Measurements from ENCODE around the gene SELENON. TPM values are rescaled to one million over a fixed set of nuclear protein-coding genes. Genes with fewer than 3 reads are reported as not detected.

Gene SELENON
- total and polyA plus RNA-seq, 2 of the 4 experiments (the other 2 are of a cell fraction) = 9.1 to 114 TPM

DNA sequence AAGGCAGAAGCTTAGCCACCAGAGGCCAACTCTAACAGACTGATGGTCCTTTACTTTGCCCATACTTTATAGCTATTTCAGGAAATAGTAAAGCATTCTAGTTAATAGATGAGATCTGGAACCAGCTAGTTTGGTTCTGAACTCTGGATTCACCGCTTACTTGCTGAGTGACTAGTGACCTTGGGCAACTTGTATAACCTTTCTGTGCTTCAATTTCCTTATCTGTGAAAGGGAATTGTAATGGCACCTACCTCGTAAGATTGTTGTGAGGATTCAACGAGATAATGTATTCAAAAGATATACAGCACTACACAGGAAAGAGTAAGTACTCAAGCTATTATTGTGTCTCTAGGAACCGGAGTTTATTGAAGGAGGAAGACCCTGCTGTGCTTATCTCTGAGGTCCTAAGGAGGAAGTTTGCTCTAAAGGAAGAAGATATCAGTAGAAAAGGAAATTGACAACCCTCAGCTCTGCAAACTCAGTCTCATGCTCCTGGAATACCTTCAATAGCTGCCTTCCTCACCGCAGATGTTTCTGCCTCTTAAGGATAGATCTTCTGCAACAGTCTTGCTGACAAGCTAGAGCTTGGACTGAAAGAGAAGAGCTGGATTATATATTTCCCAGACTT lies 31.7 kb downstream of the SELENON start:
- peaks cover 56% of the 10 kb centered on the region for H3K36me3 ChIP-seq (ENCODE audit: control insufficient read depth, insufficient read depth, low read length)

More for the DNA sequence above, 31.7 kb downstream of the SELENON start:
- no peak overlapping the region for H2AFZ ChIP-seq (replicated peaks; ENCODE audit: low read length, poor library complexity)
- no peak overlapping the region for H3K56ac ChIP-seq (ENCODE audit: extremely low read depth, insufficient read depth, low read length)
- no peaks in the 10 kb centered on the region for H3K4me1 ChIP-seq (ENCODE audit: control insufficient read depth, insufficient read depth, low read length)
- ATAC-seq (ENCODE audit: low read depth) = no peak
- H4K91ac ChIP-seq (ENCODE audit: insufficient read depth, low read depth, low read length) = no peak overlapping the region
- H4K8ac ChIP-seq (ENCODE audit: low read depth in 2 of 2, low read length in 2 of 2) = no peak overlapping the region
- no peak overlapping the region for H3K4me3 ChIP-seq (ENCODE audit: insufficient read depth, low read depth, low read length)
- no peak overlapping the region for H3K4me2 ChIP-seq (ENCODE audit: low read depth, low read length)
- no peak overlapping the region for H2BK120ac ChIP-seq (ENCODE audit: low read depth, low read length)
- dilution Hi-C loops (cut with HindIII; ENCODE audit: low sequenced_read_pairs, unreplicated experiment) (no loop called here), in situ Hi-C loops (cut with MboI; ENCODE audit: low sequenced_read_pairs) (no loop called here), intact Hi-C loops (cut with micrococcal nuclease) (no loop called here)
- no peaks in the 10 kb centered on the region for H4K20me1 ChIP-seq (ENCODE audit: insufficient read depth, low read length)
- no peak for TF ChIP-seq CTCF (conservative IDR thresholded peaks at IDR 0.05; ENCODE audit: low read depth, low read length)
- TF ChIP-seq FOS (IDR thresholded peaks at IDR 0.05; ENCODE audit: low read depth, low read length) = no peak
- TF ChIP-seq CEBPB (IDR thresholded peaks at IDR 0.05; ENCODE audit: low read depth, low read length) = no peak
- TF ChIP-seq MAFK (IDR thresholded peaks at IDR 0.05; ENCODE audit: low read depth, low read length) = no peak
- TF ChIP-seq CHD1 (IDR thresholded peaks at IDR 0.05; ENCODE audit: low read depth, low read length) = no peak
- no peak for TF ChIP-seq RCOR1 (IDR thresholded peaks at IDR 0.05; ENCODE audit: insufficient replicate concordance, low read length)
- TF ChIP-seq RFX5 (IDR thresholded peaks at IDR 0.05; ENCODE audit: low read depth, low read length) = no peak
- TF ChIP-seq NFE2L2 (IDR thresholded peaks at IDR 0.05; ENCODE audit: low read depth, low read length) = no peak
- TF ChIP-seq BHLHE40 (IDR thresholded peaks at IDR 0.05; ENCODE audit: low read depth, low read length) = no peak
- no peak for TF ChIP-seq MXI1 (IDR thresholded peaks at IDR 0.05; ENCODE audit: borderline replicate concordance, low read depth, low read length)
- TF ChIP-seq, protein P1, sequence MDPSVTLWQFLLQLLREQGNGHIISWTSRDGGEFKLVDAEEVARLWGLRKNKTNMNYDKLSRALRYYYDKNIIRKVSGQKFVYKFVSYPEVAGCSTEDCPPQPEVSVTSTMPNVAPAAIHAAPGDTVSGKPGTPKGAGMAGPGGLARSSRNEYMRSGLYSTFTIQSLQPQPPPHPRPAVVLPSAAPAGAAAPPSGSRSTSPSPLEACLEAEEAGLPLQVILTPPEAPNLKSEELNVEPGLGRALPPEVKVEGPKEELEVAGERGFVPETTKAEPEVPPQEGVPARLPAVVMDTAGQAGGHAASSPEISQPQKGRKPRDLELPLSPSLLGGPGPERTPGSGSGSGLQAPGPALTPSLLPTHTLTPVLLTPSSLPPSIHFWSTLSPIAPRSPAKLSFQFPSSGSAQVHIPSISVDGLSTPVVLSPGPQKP (IDR thresholded peaks at IDR 0.05; ENCODE audit: borderline replicate concordance, low read depth, low read length) = no peak
- TF ChIP-seq SMC3 (IDR thresholded peaks at IDR 0.05; ENCODE audit: low read depth, low read length) = no peak
- no peaks in the 10 kb centered on the region for H3K27me3 ChIP-seq (ENCODE audit: control insufficient read depth, insufficient read depth, low read length)
- H2AK9ac ChIP-seq (replicated peaks; ENCODE audit: low read depth, low read length, poor library complexity) = no peak overlapping the region
- no peak overlapping the region for H2AK5ac ChIP-seq (ENCODE audit: low read depth, low read length)
- peaks cover 4 to 10% of the 10 kb centered on the region in 2 experiments for H3K79me1 ChIP-seq (ENCODE audit: low read depth in 1 of 2, low read length in 2 of 2)
- no peak overlapping the region for H3K14ac ChIP-seq (replicated peaks; ENCODE audit: low read depth, low read length)
- H3K18ac ChIP-seq (ENCODE audit: low read depth, low read length) = no peak overlapping the region
- no peak overlapping the region for H3K9ac ChIP-seq (ENCODE audit: low read depth, low read length)
- DNase-seq = no peak
- no peaks in the 10 kb centered on the region for H3K9me3 ChIP-seq (ENCODE audit: control insufficient read depth, insufficient read depth, low read length)
- H3K9me1 ChIP-seq (ENCODE audit: insufficient read depth, low read length) = no peaks in the 10 kb centered on the region; the same call in 1 of the 2 replicates
- H3K23ac ChIP-seq (ENCODE audit: low read depth, low read length) = no peak overlapping the region
- no peak overlapping the region for H3K27ac ChIP-seq (ENCODE audit: insufficient read depth, low read length)
- H2BK5ac ChIP-seq (ENCODE audit: low read depth, low read length, poor library complexity, severe bottlenecking) = no peak overlapping the region
- no peak overlapping the region for H4K5ac ChIP-seq (ENCODE audit: low read depth, low read length)
- no TSS peak for BruUV-seq (replicated peaks)
- no peak overlapping the region for H3K4ac ChIP-seq (ENCODE audit: low read depth, low read length)
- H2BK20ac ChIP-seq (ENCODE audit: low read depth, low read length) = no peak overlapping the region
- H2BK15ac ChIP-seq (ENCODE audit: low read depth, low read length) = no peak overlapping the region
- POLR2A ChIA-PET (ENCODE audit: unreplicated experiment) = no interaction called here
- WGBS, 2 experiments (ENCODE audit: extremely low coverage in 2 of 2, insufficient read length in 1 of 2) = no CpG with 5 or more reads among the region's 5 CpGs
- CTCF ChIA-PET = no interaction called here
